ENCODE measurements around the gene UQCRC2.
"Not testable (repeated sequence)": the region's sequence is repeated elsewhere in the genome, so short reads cannot be mapped to it uniquely, and the experiment has no call there.

The UQCRC2 gene

GRCh38 chr16:21984062-21984461, 30.9 kb downstream of the UQCRC2 start:
- no peak for DNase-seq

DNA sequence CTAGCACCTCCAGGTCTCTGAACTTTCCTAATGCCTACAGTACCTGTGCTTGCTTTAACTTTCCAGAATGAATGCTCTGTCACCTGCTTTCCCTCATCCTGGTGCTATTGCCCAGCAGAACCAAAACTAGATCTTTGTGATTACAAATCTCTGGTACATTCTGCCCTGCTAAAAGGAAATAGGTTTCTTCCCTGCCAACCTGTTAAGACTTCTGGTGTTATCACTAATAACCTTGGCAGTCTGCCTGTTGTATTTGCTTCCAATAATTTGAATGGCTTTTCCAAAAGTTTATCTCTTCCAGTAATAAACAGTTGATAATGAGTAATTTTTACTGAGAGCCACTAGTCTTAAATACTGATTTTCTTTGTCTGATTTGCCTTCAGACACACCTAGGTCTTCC, 32.4 kb downstream of the UQCRC2 start:
- no peak for DNase-seq

- no peak for DNase-seq
These were observed 33.6 kb downstream of the UQCRC2 start for GRCh38 chr16:21986692-21987246.

GRCh38 chr16:21987498-21987897, 34.3 kb downstream of the UQCRC2 start:
- no peak for DNase-seq

- DNase-seq = no peak
These were observed 36.0 kb downstream of the UQCRC2 start for GRCh38 chr16:21989133-21989532.

GRCh38 chr16:21989751-21990150, 36.6 kb downstream of the UQCRC2 start:
- DNase-seq = no peak

DNA sequence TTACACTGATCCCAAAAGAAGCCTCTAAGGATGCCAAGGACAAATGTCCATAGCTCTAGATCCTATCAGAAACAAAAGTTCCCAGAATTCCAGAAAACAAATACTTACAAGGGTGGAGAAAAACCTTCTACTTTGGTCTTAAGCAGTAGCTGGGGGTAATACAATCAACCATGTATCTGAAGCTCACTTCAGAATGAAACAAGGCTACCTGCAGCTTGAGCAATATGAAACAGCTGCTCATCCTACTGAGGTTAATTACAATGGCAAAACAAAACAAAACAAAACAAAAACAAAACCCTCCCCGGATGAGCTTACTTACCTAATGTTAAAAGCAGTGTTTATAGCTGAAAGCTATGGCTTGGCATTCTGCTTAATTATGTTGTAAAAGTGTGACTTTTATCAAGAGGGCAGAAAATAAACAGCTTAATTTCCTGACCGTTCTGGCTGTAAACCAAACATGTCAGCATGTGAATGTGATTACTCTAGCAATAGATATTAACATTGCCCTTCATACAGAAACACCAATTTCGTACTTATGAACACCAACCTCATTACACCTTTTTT, 37.3 kb downstream of the UQCRC2 start:
- DNase-seq = no peak

DNA sequence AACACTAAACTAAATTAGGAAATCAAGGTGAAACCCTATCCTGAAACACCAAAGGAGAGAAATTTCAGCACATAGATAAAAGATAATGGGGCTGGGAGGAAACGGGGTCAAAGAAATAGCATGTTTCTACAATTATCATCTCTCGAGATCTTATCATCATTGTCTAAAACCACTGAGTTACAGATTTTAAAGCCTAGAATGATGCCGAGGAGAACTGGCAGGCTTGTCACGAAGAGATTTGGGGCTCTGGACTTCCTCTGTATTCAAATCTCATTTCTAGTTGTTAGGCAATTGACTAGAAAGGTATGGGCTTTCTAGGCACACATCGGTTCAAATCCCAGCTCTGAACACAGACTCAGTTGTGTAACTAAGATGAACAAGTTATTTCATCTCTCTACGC, 38.5 kb downstream of the UQCRC2 start:
- no peak for DNase-seq

DNA sequence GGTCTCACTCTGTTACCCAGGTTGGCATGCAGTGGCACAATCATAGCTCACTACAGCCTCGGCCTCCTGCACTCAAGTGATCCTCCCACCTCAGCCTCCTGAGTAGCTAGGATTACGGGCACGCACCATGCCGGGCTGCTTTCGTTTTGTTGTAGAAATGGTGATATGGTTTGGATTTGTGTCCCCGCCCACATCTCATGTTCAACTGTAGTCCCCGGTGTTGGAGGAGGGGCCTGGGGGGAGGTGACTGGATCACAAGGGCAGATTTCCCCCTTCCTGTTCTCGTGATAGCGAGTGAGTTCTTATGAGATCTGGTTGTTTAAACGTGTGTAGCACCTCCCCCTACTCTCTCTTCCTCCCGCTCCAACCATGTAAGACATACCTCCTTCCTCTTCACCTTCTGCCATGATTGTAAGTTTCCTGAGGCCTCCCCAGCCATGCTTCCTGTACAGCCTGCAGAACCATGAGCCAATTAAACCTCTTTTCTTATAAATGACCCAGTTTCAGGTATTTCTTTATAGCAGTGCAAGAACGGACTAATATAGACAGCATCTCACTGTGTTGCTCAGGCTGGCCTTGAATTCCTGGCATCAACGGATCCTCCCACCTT, 41.8 kb downstream of the UQCRC2 start:
- no peak for DNase-seq

- DNase-seq = no peak
These were observed 43.9 kb downstream of the UQCRC2 start for GRCh38 chr16:21996923-21997696.

- DNase-seq = no peak
These were observed 44.7 kb downstream of the UQCRC2 start for GRCh38 chr16:21997697-21998480.

- DNase-seq = no peak
These were observed 48.4 kb downstream of the UQCRC2 start for GRCh38 chr16:22001591-22001990.

GRCh38 chr16:22002047-22002446, 48.9 kb downstream of the UQCRC2 start:
- not testable (repeated sequence) for DNase-seq

GRCh38 chr16:22003195-22003594, 50.0 kb downstream of the UQCRC2 start:
- DNase-seq = no peak

DNA sequence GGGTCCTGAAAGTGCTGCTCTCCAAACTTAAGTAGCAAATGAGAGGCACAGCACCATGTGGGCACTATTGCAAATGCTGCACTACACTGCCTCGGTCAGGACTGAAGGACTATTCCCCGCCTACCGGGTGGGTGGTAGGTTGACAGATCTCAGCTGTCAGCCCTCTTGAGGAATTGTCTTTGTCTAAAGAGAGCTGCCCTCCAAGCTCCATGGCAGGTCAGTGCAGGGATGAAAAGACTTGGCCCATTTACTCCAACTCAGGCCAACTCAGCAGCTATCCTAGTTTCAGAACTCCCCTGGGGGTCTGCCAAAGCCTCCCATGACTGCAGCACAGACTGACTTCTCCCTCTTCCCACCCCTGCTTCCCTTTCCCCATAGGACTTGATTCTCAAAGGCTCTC, 51.2 kb downstream of the UQCRC2 start:
- no peak for DNase-seq

DNA sequence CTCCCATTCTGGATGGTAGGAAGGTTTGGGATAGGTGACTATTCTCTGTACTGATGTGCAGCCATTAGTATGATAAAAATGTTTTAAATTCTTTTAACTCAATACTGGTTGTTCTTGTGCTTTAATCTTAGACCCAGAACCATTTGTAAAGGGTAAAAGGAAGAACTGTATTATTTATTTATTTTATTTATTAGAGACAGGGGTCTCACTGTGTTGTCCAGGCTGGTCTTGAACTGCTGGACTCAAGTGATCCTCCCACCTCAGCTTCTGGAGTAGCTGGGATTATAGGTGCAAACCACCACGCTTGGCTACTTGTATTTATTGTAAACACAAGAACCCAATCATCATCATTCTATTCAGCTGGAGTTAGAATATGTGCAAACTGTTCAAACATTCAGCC, 52.6 kb downstream of the UQCRC2 start:
- no peak for DNase-seq

GRCh38 chr16:22006636-22007035, 53.5 kb downstream of the UQCRC2 start:
- no peak for DNase-seq

DNA sequence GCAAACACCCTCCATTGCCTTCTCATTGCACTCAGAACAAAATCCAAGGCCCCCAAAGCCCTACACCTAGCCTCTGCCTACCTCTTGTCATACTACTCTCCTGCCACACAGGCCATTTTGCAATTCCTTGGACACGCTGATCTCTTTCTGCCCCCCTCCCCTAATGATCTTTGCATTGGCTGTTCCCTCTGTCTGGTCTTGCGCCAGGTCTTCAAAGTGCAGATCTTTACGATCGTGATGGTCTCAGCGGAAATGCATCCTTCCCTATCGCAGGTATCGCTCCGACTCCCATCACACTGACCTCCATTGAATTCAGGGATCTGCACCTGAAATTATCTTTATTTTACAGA, 54.0 kb downstream of the UQCRC2 start:
- DNase-seq = no peak

- DNase-seq = peak; percentile 77
These were observed 54.5 kb downstream of the UQCRC2 start, which contains the start of gene MOSMO for GRCh38 chr16:22007509-22008214. Gene MOSMO (plus strand): TSS chr16:22008111. CDS start chr16:22008302, 191 bp downstream.

DNA sequence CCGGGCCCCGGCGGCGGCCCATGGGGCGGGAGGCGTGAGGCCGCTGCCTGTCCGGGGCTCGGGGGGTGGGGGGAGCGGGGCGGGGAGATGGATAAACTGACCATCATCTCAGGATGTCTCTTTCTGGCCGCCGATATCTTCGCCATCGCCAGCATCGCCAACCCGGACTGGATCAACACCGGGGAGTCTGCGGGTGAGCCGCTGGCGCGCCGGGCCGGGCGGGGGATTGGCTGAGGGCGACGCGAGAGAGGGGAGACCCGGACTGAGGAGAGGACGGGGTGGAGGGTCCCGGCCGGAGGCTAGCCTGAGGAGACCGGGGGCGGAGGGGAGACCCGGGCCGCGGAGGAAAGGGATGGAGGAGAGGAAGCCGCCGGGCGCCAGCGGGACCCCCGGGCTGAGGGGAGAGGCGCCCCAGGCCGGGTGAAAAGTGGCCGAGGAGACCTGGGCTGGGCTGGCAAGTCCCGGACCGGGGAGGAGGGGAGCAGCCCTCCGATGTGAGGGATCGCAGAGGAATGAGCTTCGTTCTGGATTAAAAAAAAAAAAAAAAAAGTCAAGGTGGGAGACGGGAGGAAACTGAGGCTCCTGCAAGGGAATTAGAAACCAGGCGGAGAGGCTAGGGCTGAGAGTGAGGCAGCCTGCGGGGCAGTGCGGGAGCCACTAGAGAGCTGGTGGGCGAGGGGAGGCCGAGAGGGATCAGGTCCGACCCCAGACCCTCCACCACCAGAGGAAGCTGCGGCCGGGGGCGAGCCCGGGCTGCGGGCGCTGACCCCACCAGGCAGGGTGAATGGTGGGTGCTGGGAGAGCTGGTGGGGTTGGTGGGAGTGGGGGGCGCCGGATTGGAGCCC, 55.3 kb downstream of the UQCRC2 start:
- DNase-seq = peak; percentile 49

DNA sequence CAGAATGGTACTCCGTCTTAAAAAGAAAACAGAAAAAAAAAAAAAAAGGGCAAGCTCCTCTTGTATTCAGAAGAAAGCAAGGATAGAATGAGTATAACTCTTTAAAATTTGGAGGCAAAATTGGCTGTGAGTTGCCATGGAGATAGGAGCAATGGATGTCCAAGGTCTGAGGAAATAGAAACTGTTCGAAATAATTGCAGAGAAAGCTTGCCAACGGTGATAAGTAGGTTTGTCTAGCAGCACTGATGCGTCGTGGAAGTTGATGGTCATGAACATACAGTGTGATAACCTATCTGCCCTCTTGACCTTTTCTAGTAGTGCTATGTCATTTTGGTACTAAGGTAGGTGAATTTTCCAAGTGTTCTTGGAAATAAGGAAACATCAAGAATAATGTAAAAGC, 57.7 kb downstream of the UQCRC2 start:
- no peak for DNase-seq

- DNase-seq = no peak
These were observed 59.1 kb downstream of the UQCRC2 start for GRCh38 chr16:22012241-22012640.

All from stimulated activated CD8-positive, alpha-beta memory T cell treated with anti-CD3 and anti-CD28 coated beads, Interleukin-4, amount 100 ng/mL, for 48 hours (primary cell).